G401 (cell line): Measurements from ENCODE around the gene ARHGEF38. TPM values are rescaled to one million over a fixed set of nuclear protein-coding genes. Genes with fewer than 3 reads are reported as not detected.
"Not testable (repeated sequence)": the region's sequence is repeated elsewhere in the genome, so short reads cannot be mapped to it uniquely, and the experiment has no call there.

Source experiments
- DNase-seq: peaks from one replicate; pipeline ENCODE4 v3.0.0-alpha.2; 2015; ENCODE audit warnings: low spot score
- in situ Hi-C: cut with HindIII; loops from 2 replicates; pipeline ENCODE4 v1.10.0; 2016; ENCODE audit warnings: low sequenced_read_pairs, mixed read lengths
- total RNA-seq: library from RNA; depleted of rRNA; stranded (reverse); fragments of >200 nt; shearing (Covaris generic); gene quantifications from 2 replicates; pipeline ENCODE4 v1.2.3, GENCODE V29; 2014

Gene ARHGEF38
- total RNA-seq, 1 experiment from 2014 or later = not detected

GRCh38 chr4:105599932-105600655 is 47.7 kb downstream of the ARHGEF38 start:
- no peak for DNase-seq
- in situ Hi-C loops = no loop called here

- DNase-seq = no peak
- in situ Hi-C loops = no loop called here
These were observed 48.5 kb downstream of the ARHGEF38 start for GRCh38 chr4:105600951-105601350.

- DNase-seq = no peak
- in situ Hi-C loops = no loop called here
These were observed 49.0 kb downstream of the ARHGEF38 start for GRCh38 chr4:105601406-105601805.

- in situ Hi-C loops = no loop called here
- DNase-seq = no peak
These were observed 50.7 kb downstream of the ARHGEF38 start for GRCh38 chr4:105603158-105603557.

- DNase-seq = no peak
- in situ Hi-C loops = no loop called here
These were observed 53.1 kb downstream of the ARHGEF38 start for GRCh38 chr4:105605493-105605892.

- in situ Hi-C loops = no loop called here
- no peak for DNase-seq
These were observed 55.5 kb downstream of the ARHGEF38 start for GRCh38 chr4:105607876-105608275.

GRCh38 chr4:105609819-105610218 is 57.4 kb downstream of the ARHGEF38 start:
- DNase-seq, in situ Hi-C loops: not testable (repeated sequence)

GRCh38 chr4:105613306-105613705 is 60.9 kb downstream of the ARHGEF38 start:
- no peak for DNase-seq
- in situ Hi-C loops = no loop called here

GRCh38 chr4:105619188-105619931 is 66.9 kb downstream of the ARHGEF38 start:
- no peak for DNase-seq

GRCh38 chr4:105620640-105621323 is 68.4 kb downstream of the ARHGEF38 start:
- no peak for DNase-seq
- in situ Hi-C loops = no loop called here

More at GRCh38 chr4:105619188-105619931, 66.9 kb downstream of the ARHGEF38 start:
- in situ Hi-C loops = no loop called here

GRCh38 chr4:105622269-105622668 is 69.8 kb downstream of the ARHGEF38 start:
- in situ Hi-C loops = no loop called here
- no peak for DNase-seq

GRCh38 chr4:105623099-105623498 is 70.7 kb downstream of the ARHGEF38 start:
- in situ Hi-C loops = no loop called here
- DNase-seq = no peak

- no peak for DNase-seq
- in situ Hi-C loops = no loop called here
These were observed 72.1 kb downstream of the ARHGEF38 start for GRCh38 chr4:105624530-105624929.

GRCh38 chr4:105625214-105625613 is 72.8 kb downstream of the ARHGEF38 start:
- no peak for DNase-seq
- in situ Hi-C loops = no loop called here

GRCh38 chr4:105626846-105627245 is 74.4 kb downstream of the ARHGEF38 start:
- in situ Hi-C loops = no loop called here
- DNase-seq = no peak

- in situ Hi-C loops = no loop called here
- no peak for DNase-seq
These were observed 75.2 kb downstream of the ARHGEF38 start for GRCh38 chr4:105627620-105628019.

GRCh38 chr4:105630670-105631655 is 78.5 kb downstream of the ARHGEF38 start:
- in situ Hi-C loops = no loop called here
- no peak for DNase-seq

- no peak for DNase-seq
- in situ Hi-C loops = no loop called here
These were observed 79.5 kb downstream of the ARHGEF38 start for GRCh38 chr4:105631818-105632400.

GRCh38 chr4:105632599-105632998 is 80.2 kb downstream of the ARHGEF38 start:
- DNase-seq = no peak
- in situ Hi-C loops = no loop called here
